ENCODE results near the gene ART4. TPM values are rescaled to one million over a fixed set of nuclear protein-coding genes. Genes with fewer than 3 reads are reported as not detected.

Gene ART4
- total RNA-seq, 2 donors from 2014 or later: 38.0 to 66.6 TPM

- Histone ChIP-seq H3K27me3 (replicated peaks; ENCODE audit: insufficient read depth) (no peaks in the 10 kb centered on the region), H3K36me3 (no peaks in the 10 kb centered on the region), H3K4me3 (no peak overlapping the region), H3K9me3 (no peaks in the 10 kb centered on the region), H3K27ac (no peak overlapping the region), H3K4me1 (ENCODE audit: control insufficient read depth in 1 of 2, low read depth in 2 of 2) (peaks cover 23 to 41% of the 10 kb centered on the region in 2 donors)
- ATAC-seq (ENCODE audit: insufficient number of reproducible peaks, low FRiP score, low read depth): no peak
- TF ChIP-seq CTCF (IDR thresholded peaks at IDR 0.05): no peak
- no peak for DNase-seq (ENCODE audit: low spot score)
Observed at GRCh38 chr12:14839262-14839661, 4.1 kb downstream of the ART4 start.

- no peak for ATAC-seq (ENCODE audit: insufficient number of reproducible peaks, low FRiP score, low read depth)
- Histone ChIP-seq H3K9me3 (no peaks in the 10 kb centered on the region), H3K36me3 (no peaks in the 10 kb centered on the region), H3K4me3 (no peak overlapping the region), H3K27me3 (replicated peaks; ENCODE audit: insufficient read depth) (no peaks in the 10 kb centered on the region), H3K27ac (no peak overlapping the region), H3K4me1 (ENCODE audit: control insufficient read depth in 1 of 2, low read depth in 2 of 2) (peaks cover 15 to 17% of the 10 kb centered on the region in 2 donors)
- no peak for DNase-seq (ENCODE audit: low spot score)
- no peak for TF ChIP-seq CTCF (IDR thresholded peaks at IDR 0.05)
Observed at GRCh38 chr12:14836336-14837210, 6.8 kb downstream of the ART4 start.

- Histone ChIP-seq H3K27ac (no peak overlapping the region), H3K4me1 (ENCODE audit: control insufficient read depth in 1 of 2, low read depth in 2 of 2) (peaks cover 0 to 5% of the 10 kb centered on the region in 2 donors), H3K27me3 (replicated peaks; ENCODE audit: insufficient read depth) (no peaks in the 10 kb centered on the region), H3K4me3 (no peak overlapping the region), H3K9me3 (no peaks in the 10 kb centered on the region), H3K36me3 (no peaks in the 10 kb centered on the region)
- DNase-seq (ENCODE audit: low spot score) (no peak), ATAC-seq (ENCODE audit: insufficient number of reproducible peaks, low FRiP score, low read depth) (no peak)
- no peak for TF ChIP-seq CTCF (IDR thresholded peaks at IDR 0.05)
Observed at GRCh38 chr12:14834509-14834908, 8.8 kb downstream of the ART4 start.

GRCh38 chr12:14833952-14834351 is 9.4 kb downstream of the ART4 start:
- H3K4me1 ChIP-seq (ENCODE audit: control insufficient read depth in 1 of 2, low read depth in 2 of 2): peaks cover 0 to 5% of the 10 kb centered on the region in 2 donors
- ATAC-seq (ENCODE audit: insufficient number of reproducible peaks, low FRiP score, low read depth): no peak
- TF ChIP-seq CTCF (IDR thresholded peaks at IDR 0.05): no peak
- no peak for DNase-seq (ENCODE audit: low spot score)
- H3K27ac ChIP-seq: no peak overlapping the region
- H3K4me3 ChIP-seq: no peak overlapping the region
- H3K9me3 ChIP-seq: no peaks in the 10 kb centered on the region
- no peaks in the 10 kb centered on the region for H3K27me3 ChIP-seq (replicated peaks; ENCODE audit: insufficient read depth)
- H3K36me3 ChIP-seq: no peaks in the 10 kb centered on the region

DNA sequence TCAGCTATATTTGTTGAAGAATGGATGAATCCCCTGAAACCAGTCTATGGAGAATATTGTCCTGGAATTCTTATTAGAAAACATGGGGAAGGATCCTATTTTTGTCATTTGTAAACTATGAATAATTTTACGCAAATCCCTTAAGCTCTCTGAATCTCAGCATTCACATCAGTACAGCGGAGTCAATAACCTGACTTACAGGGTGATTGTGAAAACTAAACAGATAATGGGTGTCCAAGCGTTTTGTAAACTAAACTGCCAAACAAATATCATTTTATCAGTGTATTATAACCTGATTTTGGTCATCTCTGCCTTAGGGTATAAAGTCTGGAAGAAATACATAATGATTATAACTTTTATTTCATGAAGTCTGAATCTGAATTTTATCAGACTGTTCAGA is 10.0 kb downstream of the ART4 start:
- Histone ChIP-seq H3K9me3 (no peaks in the 10 kb centered on the region), H3K27me3 (replicated peaks; ENCODE audit: insufficient read depth) (no peaks in the 10 kb centered on the region), H3K4me3 (no peak overlapping the region), H3K4me1 (ENCODE audit: control insufficient read depth in 1 of 2, low read depth in 2 of 2) (peaks cover 0 to 5% of the 10 kb centered on the region in 2 donors), H3K36me3 (no peaks in the 10 kb centered on the region), H3K27ac (no peak overlapping the region)
- DNase-seq (ENCODE audit: low spot score) (no peak), ATAC-seq (ENCODE audit: insufficient number of reproducible peaks, low FRiP score, low read depth) (no peak)
- TF ChIP-seq CTCF (IDR thresholded peaks at IDR 0.05): no peak
